Measurements from ENCODE around the gene PBRM1. TPM values are rescaled to one million over a fixed set of nuclear protein-coding genes. Genes with fewer than 3 reads are reported as not detected.

PBRM1 gene
- total RNA-seq, 1 donor from 2014 or later, result 62.1 TPM

- H3K9me3 Mint-ChIP-seq, result no peaks in the 10 kb centered on the region
- no peak overlapping the region for H3K27ac Mint-ChIP-seq
- no peak for TF ChIP-seq CTCF (IDR thresholded peaks at IDR 0.05)
- ChIA-PET POLR2A (no interaction called here), CTCF (no interaction called here)
- ATAC-seq (ENCODE audit: low read depth) (no peak), DNase-seq (no peak)
- H3K4me1 Mint-ChIP-seq, result no peaks in the 10 kb centered on the region
- intact Hi-C loops (cut with micrococcal nuclease), result no loop called here
- no peaks in the 10 kb centered on the region for H3K27me3 Mint-ChIP-seq
- H3K36me3 Mint-ChIP-seq (ENCODE audit: low read depth), result peaks cover 1% of the 10 kb centered on the region
- no peak overlapping the region for H3K4me3 Mint-ChIP-seq
These were observed 163.6 kb downstream of the PBRM1 start for GRCh38 chr3:52521881-52522650.

GRCh38 chr3:52521488-52521824, 164.3 kb downstream of the PBRM1 start:
- Mint-ChIP-seq H3K27me3 (no peaks in the 10 kb centered on the region), H3K4me3 (no peak overlapping the region), H3K27ac (no peak overlapping the region), H3K4me1 (no peaks in the 10 kb centered on the region), H3K36me3 (ENCODE audit: low read depth) (peaks cover 1% of the 10 kb centered on the region), H3K9me3 (no peaks in the 10 kb centered on the region)
- ChIA-PET CTCF (no interaction called here), POLR2A (no interaction called here)
- DNase-seq (no peak), ATAC-seq (ENCODE audit: low read depth) (no peak)
- intact Hi-C loops (cut with micrococcal nuclease), result no loop called here
- TF ChIP-seq CTCF (IDR thresholded peaks at IDR 0.05), result no peak

- ChIA-PET CTCF (no interaction called here), POLR2A (no interaction called here)
- Mint-ChIP-seq H3K27me3 (no peaks in the 10 kb centered on the region), H3K36me3 (ENCODE audit: low read depth) (peaks cover 1% of the 10 kb centered on the region), H3K4me3 (no peak overlapping the region), H3K4me1 (no peaks in the 10 kb centered on the region), H3K9me3 (no peaks in the 10 kb centered on the region), H3K27ac (no peak overlapping the region)
- no peak for TF ChIP-seq CTCF (IDR thresholded peaks at IDR 0.05)
- intact Hi-C loops (cut with micrococcal nuclease), result no loop called here
- DNase-seq (no peak), ATAC-seq (ENCODE audit: low read depth) (no peak)
These were observed 164.8 kb downstream of the PBRM1 start for GRCh38 chr3:52520716-52521487.

GRCh38 chr3:52520141-52520667, 165.5 kb downstream of the PBRM1 start:
- ATAC-seq (ENCODE audit: low read depth) (no peak), DNase-seq (no peak)
- CTCF ChIA-PET, result no interaction called here
- H3K9me3 Mint-ChIP-seq, result no peaks in the 10 kb centered on the region
- H3K4me1 Mint-ChIP-seq, result no peaks in the 10 kb centered on the region
- POLR2A ChIA-PET, result no interaction called here
- H3K27ac Mint-ChIP-seq, result no peak overlapping the region
- no peak overlapping the region for H3K4me3 Mint-ChIP-seq
- H3K36me3 Mint-ChIP-seq (ENCODE audit: low read depth), result peaks cover 1% of the 10 kb centered on the region
- H3K27me3 Mint-ChIP-seq, result no peaks in the 10 kb centered on the region
- no peak for TF ChIP-seq CTCF (IDR thresholded peaks at IDR 0.05)
- intact Hi-C loops (cut with micrococcal nuclease), result no loop called here

GRCh38 chr3:52519445-52520140, 166.1 kb downstream of the PBRM1 start:
- ATAC-seq (ENCODE audit: low read depth) (no peak), DNase-seq (no peak)
- CTCF ChIA-PET, result no interaction called here
- H3K4me1 Mint-ChIP-seq, result no peaks in the 10 kb centered on the region
- POLR2A ChIA-PET, result no interaction called here
- no peak overlapping the region for H3K27ac Mint-ChIP-seq
- intact Hi-C loops (cut with micrococcal nuclease), result no loop called here
- H3K27me3 Mint-ChIP-seq, result no peaks in the 10 kb centered on the region
- peaks cover 1% of the 10 kb centered on the region for H3K36me3 Mint-ChIP-seq (ENCODE audit: low read depth)
- no peak for TF ChIP-seq CTCF (IDR thresholded peaks at IDR 0.05)
- H3K4me3 Mint-ChIP-seq, result no peak overlapping the region
- H3K9me3 Mint-ChIP-seq, result no peaks in the 10 kb centered on the region

All from activated B cell treated with CpG ODN at 0.5 μM for 24 hours (primary cell).